Kidney epithelial cell (primary cell): ENCODE measurements around the gene GNAI2. TPM values are rescaled to one million over a fixed set of nuclear protein-coding genes. Genes with fewer than 3 reads are reported as not detected.
"Not testable (repeated sequence)": the region's sequence is repeated elsewhere in the genome, so short reads cannot be mapped to it uniquely, and the experiment has no call there.

ENCODE experiments used
- DNase-seq: peaks from one replicate; pipeline ENCODE4 v3.0.0-alpha.2; 2010; ENCODE audit warnings: low read depth
- H3K27me3 ChIP-seq: 2 replicates; pipeline ENCODE4 v1.6.0; 2011; ENCODE audit warnings: low read length; ENCODE audit not compliant: control insufficient read depth, insufficient read depth
- H3K36me3 ChIP-seq: 2 replicates; pipeline ENCODE4 v1.5.1; 2011; ENCODE audit warnings: low read length; ENCODE audit not compliant: control insufficient read depth, insufficient read depth
- H3K4me3 ChIP-seq: 2 replicates; pipeline ENCODE4 v1.5.1; 2011; ENCODE audit warnings: low read depth, mild to moderate bottlenecking, control low read depth, low read length
- total RNA-seq: library from RNA; depleted of rRNA; stranded (reverse); fragments of >200 nt; gene quantifications from 2 replicates; pipeline ENCODE4 v1.2.3, GENCODE V29; 2015
- TF ChIP-seq, protein P1 (sequence below): IDR thresholded peaks from 2 replicates; pipeline ENCODE4 v1.5.1; 2011; ENCODE audit warnings: mild to moderate bottlenecking, moderate library complexity, low read length, control low read depth, inconsistent platforms; ENCODE audit not compliant: insufficient read depth, poor library complexity, severe bottlenecking

GNAI2 gene
- total RNA-seq, 1 donor from 2014 or later, result 208 TPM

DNA sequence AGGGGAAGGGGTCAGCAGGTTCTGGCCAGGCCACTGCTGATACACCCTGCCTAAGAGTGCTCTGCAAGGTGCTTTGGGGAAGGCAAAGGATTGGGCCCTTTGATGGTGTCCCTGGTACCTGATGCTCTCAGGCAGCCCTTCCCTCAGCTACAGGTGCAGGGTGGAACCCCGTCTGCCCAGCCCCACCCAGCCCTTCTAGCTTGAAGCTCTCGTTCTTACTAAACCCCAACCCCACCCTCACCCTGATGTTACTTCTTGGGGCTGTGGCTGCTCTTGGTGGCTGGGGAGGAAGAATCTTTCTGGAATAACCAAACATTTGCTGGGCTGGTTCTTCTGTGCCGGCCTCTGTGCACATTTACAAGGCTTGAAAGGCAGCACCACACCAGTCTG, 6.4 kb downstream of the GNAI2 start:
- H3K27me3 ChIP-seq, result no peaks in the 10 kb centered on the region
- TF ChIP-seq, protein P1, sequence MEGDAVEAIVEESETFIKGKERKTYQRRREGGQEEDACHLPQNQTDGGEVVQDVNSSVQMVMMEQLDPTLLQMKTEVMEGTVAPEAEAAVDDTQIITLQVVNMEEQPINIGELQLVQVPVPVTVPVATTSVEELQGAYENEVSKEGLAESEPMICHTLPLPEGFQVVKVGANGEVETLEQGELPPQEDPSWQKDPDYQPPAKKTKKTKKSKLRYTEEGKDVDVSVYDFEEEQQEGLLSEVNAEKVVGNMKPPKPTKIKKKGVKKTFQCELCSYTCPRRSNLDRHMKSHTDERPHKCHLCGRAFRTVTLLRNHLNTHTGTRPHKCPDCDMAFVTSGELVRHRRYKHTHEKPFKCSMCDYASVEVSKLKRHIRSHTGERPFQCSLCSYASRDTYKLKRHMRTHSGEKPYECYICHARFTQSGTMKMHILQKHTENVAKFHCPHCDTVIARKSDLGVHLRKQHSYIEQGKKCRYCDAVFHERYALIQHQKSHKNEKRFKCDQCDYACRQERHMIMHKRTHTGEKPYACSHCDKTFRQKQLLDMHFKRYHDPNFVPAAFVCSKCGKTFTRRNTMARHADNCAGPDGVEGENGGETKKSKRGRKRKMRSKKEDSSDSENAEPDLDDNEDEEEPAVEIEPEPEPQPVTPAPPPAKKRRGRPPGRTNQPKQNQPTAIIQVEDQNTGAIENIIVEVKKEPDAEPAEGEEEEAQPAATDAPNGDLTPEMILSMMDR, result no peak
- DNase-seq, result no peak
- no peak overlapping the region for H3K4me3 ChIP-seq
- H3K36me3 ChIP-seq, result peaks cover 2% of the 10 kb centered on the region

DNA sequence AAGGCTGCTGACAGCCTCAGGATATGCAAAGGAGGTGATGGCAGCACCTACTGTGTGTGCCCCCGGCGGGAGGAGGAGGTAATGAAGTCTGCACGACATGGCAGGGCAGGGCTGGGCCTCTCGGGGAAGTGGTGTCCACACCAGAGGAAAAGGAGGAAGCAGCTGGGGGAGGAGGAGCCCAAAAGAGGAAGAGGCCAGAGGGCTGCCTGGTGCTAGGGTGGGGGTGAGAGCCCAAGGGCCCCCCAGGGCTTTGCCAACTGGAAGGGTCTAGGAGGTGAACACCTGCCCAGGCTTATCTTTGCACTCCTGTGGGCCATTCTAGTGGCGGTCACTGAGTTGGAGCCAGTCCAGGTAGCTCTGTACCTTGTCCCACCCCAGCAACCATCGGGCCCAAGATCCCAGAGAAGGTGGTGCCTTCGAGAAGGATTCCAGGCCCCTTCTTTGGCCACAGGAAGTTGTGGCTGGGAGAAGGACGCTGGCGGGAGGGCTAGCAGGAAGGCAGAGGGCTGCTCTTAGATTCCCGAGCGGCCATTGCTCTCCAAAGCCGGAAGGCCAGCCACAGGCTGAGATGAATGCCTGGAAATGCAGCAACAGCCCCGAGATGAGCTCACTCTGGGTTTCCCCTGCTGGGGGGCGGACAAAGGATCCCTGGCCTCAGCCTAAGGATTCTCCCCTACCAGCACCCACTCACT, 7.0 kb downstream of the GNAI2 start:
- no peak for DNase-seq
- TF ChIP-seq, protein P1, result no peak
- peaks cover 2% of the 10 kb centered on the region for H3K36me3 ChIP-seq
- H3K4me3 ChIP-seq, result no peak overlapping the region
- no peaks in the 10 kb centered on the region for H3K27me3 ChIP-seq

DNA sequence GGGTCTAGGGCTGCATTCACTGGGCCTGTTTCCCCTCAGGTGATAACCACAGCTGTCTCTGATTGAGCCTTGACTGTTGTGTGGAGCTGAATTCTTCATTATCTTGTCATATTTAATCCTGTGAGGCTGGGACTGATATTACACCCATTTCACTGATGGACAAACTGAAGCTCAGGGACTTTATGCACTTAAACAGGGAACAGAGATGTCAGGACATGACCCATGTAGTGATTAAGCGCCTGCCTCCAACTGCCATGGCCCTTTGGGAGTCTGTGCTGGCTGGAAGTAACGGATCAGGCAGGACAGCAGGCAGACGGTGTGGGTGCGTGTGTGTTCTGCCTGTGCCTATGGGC, 7.5 kb downstream of the GNAI2 start:
- TF ChIP-seq, protein P1, result no peak
- H3K4me3 ChIP-seq, result no peak overlapping the region
- H3K36me3 ChIP-seq, result peaks cover 2% of the 10 kb centered on the region
- DNase-seq, result no peak
- no peaks in the 10 kb centered on the region for H3K27me3 ChIP-seq

DNA sequence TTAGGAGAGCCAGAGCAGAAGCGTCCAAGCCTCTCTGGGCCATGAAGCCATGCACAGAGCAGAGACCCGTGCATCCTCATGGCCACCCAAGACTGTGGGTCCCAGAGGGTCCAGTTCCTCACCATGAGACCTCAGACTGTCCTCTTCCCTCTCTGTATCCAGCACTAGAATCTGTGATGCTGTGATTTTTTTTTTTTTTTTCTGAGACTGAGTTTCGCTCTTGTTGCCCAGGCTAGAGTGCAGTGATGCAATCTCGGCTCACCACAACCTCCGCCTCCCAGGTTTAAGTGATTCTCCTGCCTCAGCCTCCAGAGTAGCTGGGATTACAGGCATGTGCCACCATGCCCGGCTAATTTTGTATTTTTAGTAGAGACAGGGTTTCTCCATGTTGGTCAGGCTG, 8.8 kb downstream of the GNAI2 start:
- DNase-seq, H3K27me3 ChIP-seq, H3K4me3 ChIP-seq, H3K36me3 ChIP-seq: not testable (repeated sequence)

DNA sequence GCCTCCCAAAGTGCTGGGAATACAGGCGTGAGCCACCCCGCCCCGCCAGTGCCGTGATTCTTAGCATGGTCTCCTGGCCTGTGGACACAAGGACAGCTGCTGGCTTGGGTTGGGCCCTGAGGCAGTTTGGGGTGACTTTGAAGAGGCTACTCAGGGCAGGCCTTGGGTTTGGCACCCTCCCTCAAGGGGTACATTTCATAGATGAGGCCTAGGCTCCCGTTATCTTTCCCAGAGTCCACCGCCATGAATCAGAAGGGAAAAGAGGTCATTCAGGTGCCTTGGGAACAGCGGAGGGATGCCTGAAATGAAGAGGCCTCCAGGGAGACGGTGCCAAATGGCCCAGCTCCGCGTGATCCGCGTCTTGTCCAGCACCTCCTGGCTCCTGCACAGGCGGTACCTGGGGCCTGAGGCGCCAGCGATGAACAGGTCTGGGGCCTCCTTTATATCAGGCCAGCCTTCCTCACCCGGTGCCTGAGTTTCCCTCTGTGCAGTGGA, 9.3 kb downstream of the GNAI2 start:
- H3K36me3 ChIP-seq, result peaks cover 4% of the 10 kb centered on the region
- TF ChIP-seq, protein P1, result no peak
- DNase-seq, result no peak
- no peaks in the 10 kb centered on the region for H3K27me3 ChIP-seq
- no peak overlapping the region for H3K4me3 ChIP-seq

DNA sequence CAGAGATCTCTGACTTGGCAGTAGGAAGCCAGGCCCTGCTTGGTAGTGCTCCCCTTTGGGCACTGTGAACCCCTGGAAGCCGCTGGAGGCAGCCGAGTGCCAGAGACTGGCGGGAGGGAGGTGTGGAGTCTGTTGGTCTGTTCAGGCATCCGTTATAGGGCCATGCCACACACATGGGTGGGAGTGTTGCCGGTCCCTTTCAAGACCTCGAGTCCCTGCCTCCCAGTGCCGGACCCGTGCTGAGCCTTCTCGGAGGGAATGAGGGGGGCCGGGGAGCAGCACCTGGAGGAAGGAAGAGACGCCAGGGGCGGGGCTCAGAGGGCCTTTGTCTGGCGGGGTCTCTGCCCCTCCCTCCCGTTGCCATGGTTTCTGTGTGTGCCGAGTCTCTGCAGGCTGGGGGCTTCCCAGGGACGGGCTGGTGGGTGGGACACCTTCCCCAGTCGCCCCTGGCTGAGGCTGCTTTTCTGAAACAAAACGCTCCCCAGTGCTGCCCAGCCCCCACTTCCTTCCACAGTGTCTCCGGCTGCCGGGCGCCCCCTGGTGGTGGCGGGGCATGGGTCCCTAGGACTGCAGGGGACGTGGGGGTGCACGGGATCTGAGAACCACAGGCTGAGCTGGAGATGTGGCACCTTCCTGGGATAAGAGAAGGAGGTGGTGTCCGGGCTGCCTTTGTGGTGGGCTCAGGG, 10.0 kb downstream of the GNAI2 start:
- peaks cover 6% of the 10 kb centered on the region for H3K36me3 ChIP-seq
- peak overlapping the region; percentile 22 for H3K4me3 ChIP-seq
- DNase-seq, result no peak
- TF ChIP-seq, protein P1, result peak; percentile 99
- no peaks in the 10 kb centered on the region for H3K27me3 ChIP-seq
